Retinal pigment epithelial cell (primary cell): ENCODE results near the gene ABTB1.

ENCODE experiments used
- DNase-seq: peaks from one replicate; pipeline ENCODE4 v3.0.0-alpha.2; 2010; ENCODE audit warnings: low read depth
- H3K4me3 ChIP-seq: 2 replicates; pipeline ENCODE4 v1.5.1; 2011; ENCODE audit warnings: mild to moderate bottlenecking, low read length, control low read depth, moderate library complexity
- TF ChIP-seq, protein P1 (sequence below): conservative IDR thresholded peaks from 2 replicates; pipeline ENCODE4 v1.5.1; 2011; ENCODE audit warnings: low read depth, low read length, control low read depth, inconsistent platforms

Gene ABTB1

GRCh38 chr3:127640042-127640355, 32.8 kb upstream of the ABTB1 start:
- TF ChIP-seq, protein P1, sequence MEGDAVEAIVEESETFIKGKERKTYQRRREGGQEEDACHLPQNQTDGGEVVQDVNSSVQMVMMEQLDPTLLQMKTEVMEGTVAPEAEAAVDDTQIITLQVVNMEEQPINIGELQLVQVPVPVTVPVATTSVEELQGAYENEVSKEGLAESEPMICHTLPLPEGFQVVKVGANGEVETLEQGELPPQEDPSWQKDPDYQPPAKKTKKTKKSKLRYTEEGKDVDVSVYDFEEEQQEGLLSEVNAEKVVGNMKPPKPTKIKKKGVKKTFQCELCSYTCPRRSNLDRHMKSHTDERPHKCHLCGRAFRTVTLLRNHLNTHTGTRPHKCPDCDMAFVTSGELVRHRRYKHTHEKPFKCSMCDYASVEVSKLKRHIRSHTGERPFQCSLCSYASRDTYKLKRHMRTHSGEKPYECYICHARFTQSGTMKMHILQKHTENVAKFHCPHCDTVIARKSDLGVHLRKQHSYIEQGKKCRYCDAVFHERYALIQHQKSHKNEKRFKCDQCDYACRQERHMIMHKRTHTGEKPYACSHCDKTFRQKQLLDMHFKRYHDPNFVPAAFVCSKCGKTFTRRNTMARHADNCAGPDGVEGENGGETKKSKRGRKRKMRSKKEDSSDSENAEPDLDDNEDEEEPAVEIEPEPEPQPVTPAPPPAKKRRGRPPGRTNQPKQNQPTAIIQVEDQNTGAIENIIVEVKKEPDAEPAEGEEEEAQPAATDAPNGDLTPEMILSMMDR: no peak
- DNase-seq: no peak
- no peak overlapping the region for H3K4me3 ChIP-seq

- no peak overlapping the region for H3K4me3 ChIP-seq
- TF ChIP-seq, protein P1: no peak
- no peak for DNase-seq
These were observed 27.9 kb upstream of the ABTB1 start for GRCh38 chr3:127644641-127645370.

- no peak overlapping the region for H3K4me3 ChIP-seq
- DNase-seq: no peak
These were observed 27.3 kb upstream of the ABTB1 start for GRCh38 chr3:127645371-127646015.

GRCh38 chr3:127646501-127647046, 26.2 kb upstream of the ABTB1 start:
- TF ChIP-seq, protein P1: no peak
- no peak overlapping the region for H3K4me3 ChIP-seq
- DNase-seq: no peak

More at GRCh38 chr3:127645371-127646015, 27.3 kb upstream of the ABTB1 start:
- TF ChIP-seq, protein P1: no peak

- no peak overlapping the region for H3K4me3 ChIP-seq
- no peak for DNase-seq
- TF ChIP-seq, protein P1: no peak
These were observed 25.4 kb upstream of the ABTB1 start for GRCh38 chr3:127647166-127647844.

- H3K4me3 ChIP-seq: no peak overlapping the region
- TF ChIP-seq, protein P1: no peak
- no peak for DNase-seq
These were observed 24.9 kb upstream of the ABTB1 start for GRCh38 chr3:127647845-127648204.

DNA sequence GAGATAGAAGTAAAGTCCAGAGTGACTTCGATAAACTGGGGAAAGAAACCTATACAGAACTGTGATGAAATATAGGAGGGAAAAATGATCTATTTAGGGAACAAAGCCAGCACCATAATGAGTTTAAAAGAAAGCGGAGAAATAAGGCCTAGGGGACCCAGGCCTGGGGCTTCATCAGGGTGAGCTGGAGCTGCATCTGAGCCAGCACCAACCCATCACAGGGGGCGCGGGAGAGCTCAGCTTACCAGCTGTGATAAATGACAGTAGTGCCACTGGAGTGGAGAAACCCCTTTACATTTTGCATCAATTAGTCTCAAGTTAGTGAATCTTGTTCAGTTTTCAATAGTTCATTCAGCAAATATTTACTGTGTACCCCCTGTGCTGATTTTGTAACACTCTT, 22.5 kb upstream of the ABTB1 start:
- no peak for DNase-seq
- TF ChIP-seq, protein P1: no peak
- H3K4me3 ChIP-seq: no peak overlapping the region
